ENCODE data around the gene SLC22A12.

Gene SLC22A12

GRCh38 chr11:64620381-64620971, 29.5 kb downstream of the SLC22A12 start:
- no peak for DNase-seq (ENCODE audit: low read depth in 4 of 4, low spot score in 1 of 4)

- DNase-seq (ENCODE audit: low read depth in 4 of 4, low spot score in 1 of 4): no peak
These were observed 30.4 kb downstream of the SLC22A12 start for GRCh38 chr11:64621283-64622019.

GRCh38 chr11:64622681-64623080, 31.7 kb downstream of the SLC22A12 start:
- no peak for DNase-seq (ENCODE audit: low read depth in 4 of 4, low spot score in 1 of 4)

GRCh38 chr11:64624883-64625481, 34.0 kb downstream of the SLC22A12 start:
- DNase-seq (ENCODE audit: low read depth in 4 of 4, low spot score in 1 of 4): no peak

GRCh38 chr11:64626637-64627036, 35.6 kb downstream of the SLC22A12 start:
- DNase-seq (ENCODE audit: low read depth in 4 of 4, low spot score in 1 of 4): no peak

DNA sequence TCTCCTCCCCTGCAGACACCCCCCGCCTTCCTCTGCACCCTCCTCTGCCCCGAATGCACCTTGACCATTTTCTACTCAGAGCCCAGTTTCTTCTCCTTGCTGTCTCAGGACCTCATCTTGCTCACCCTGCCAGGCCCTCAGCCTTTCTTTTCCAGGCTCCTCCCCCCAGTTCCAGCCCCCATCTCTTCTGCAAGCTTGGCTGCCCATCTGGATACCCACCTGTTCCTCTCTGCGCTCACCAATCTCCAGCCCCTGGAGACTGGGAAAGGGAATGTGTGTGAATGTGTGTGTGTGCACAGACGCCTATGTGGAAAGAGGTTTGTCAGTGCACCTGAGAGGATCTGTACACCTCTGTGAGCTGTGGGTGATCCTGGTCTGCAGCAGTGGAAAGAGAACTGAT, 36.4 kb downstream of the SLC22A12 start:
- DNase-seq (ENCODE audit: low read depth in 4 of 4, low spot score in 1 of 4): no peak

GRCh38 chr11:64628596-64628995, 37.6 kb downstream of the SLC22A12 start:
- no peak for DNase-seq (ENCODE audit: low read depth in 4 of 4, low spot score in 1 of 4)

DNA sequence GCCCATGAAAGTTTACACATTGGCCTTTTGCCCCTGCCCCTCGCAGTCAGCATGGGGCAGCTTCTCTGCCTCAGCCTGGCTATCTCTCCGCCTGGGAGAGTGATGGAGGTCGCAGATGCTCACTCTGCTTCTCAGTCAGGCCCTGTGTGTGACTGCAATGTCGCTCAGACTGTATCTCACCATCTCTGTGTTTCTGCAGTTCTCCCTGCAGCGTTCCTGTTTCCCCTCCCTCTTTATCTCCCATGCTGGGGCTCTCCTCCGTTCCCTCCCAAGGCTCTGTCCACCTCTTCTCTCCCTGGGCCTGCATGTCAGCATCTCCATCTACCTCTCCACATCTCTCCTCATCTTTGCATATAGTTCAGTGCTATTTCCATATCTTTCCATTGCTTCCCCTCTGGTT, 38.1 kb downstream of the SLC22A12 start:
- no peak for DNase-seq (ENCODE audit: low read depth in 4 of 4, low spot score in 1 of 4)

DNA sequence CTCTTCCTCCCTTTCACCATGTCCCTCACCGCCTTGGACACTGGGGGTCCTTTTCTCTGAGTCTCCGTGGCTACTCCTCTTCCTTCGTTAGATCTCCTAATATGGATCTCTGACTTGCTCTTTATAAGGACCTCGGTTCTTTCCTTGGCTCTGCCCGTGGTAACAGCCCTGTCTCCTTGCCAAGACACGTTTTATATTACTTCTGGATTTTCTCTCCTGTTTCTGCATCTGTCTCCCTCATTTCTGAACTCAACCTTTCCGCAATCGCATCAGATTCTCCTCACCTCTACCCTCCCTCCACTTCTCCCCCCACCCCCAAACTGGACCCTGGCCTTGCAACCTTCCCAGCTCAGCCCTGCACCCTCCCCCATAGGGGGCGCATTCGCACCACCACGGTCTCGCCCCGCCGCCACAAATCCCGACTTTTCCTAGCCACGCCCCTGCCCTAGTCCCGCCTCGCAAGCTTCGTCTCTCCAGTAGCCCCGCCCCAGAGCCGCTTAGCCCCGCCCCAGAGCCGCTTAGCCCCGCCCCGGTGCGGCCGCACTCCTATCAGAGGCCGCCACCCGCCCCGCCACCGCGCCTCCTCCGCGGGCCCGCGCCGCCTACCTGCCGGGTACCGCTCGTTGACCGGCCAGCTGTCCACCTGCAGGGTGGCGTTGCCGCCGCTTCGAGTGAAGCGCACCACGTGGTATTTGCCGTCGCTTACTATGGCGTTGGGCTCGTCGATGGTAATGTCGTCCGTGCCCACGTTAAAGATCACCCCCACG, 39.0 kb downstream of the SLC22A12 start:
- no peak for DNase-seq (ENCODE audit: low read depth in 4 of 4, low spot score in 1 of 4)

DNA sequence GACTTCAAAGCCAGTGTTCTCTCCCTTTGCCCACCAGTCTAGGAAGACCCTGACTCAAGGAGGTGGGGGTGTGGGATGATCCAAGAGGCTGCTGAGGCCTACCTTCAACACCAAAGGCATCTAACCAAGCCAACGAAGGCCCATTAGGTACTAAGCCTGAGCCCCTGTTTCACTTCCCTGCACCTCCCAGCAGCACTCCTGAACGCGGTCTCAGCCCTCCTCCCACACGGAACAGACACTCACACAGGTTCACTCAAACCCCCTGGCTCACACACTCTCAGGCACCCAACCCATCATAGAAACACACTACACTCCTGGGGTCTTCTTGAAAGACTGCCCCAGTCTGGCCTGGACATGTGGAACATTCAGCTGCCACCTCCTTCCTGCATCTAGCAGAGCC, 40.7 kb downstream of the SLC22A12 start:
- no peak for DNase-seq (ENCODE audit: low read depth in 4 of 4, low spot score in 1 of 4)

GRCh38 chr11:64632237-64632636, 41.2 kb downstream of the SLC22A12 start:
- DNase-seq (ENCODE audit: low read depth in 4 of 4, low spot score in 1 of 4): no peak

GRCh38 chr11:64632654-64633053, 41.6 kb downstream of the SLC22A12 start:
- DNase-seq (ENCODE audit: low read depth in 4 of 4, low spot score in 1 of 4): no peak

DNA sequence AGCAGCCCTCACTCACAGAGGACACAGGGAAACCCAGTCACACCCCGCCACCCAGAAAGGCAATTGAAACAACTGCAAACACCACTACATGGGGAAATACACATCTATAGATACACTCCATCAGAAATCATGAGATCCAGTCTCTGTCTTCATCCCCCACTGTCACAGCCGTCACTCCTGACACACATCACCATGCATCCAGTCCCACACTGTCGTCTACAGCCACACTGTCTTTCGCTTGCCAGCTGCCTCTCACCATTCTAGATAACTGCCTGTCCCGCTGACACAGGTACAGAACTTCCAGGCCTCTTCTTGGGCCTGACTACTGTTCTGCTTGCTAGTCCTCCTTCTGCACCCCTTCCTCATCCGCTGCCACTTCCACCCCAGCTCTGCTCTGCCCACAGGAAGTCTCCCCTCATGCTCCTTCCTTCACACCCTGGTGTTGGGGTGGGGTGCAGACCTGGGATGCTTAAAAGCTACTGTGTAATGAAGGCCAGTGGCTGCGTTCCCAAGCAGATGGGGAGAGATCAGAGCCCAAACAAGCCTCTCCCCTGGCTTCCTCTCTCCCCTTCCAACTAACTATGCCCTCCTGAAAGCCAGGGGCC, 42.6 kb downstream of the SLC22A12 start:
- no peak for DNase-seq (ENCODE audit: low read depth in 4 of 4, low spot score in 1 of 4)

DNA sequence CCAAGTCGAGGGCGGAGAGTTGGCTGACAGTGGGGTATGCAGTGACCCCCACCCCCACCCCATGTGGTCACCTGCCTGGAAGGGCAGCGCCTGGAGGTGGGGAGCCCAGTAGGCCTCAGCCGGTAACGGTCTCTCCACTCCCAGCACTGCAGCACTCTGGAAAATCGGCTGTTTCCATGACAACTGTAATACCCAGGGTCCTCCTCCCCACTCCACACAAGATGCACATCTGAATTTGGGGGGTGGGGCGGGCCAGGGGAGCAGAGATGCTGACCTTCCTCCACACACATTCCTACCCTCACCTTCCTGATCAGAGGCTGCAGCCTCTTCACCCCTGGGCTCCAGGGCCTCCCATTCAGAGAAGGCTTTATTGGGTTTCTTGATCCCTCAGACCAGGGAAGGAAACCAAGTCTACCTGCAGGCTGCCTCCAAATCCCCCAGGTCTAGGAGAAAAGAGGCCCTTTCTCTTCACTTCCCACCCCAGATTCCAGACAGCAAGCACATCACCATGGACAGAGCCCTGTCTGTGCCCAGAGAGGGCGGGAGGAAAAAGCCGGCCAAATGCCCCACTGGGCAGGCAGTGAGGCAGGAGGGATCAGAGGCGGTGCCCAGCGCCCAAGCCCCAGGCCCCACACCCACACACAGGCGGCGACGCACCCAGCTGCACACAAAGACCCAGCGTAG, 46.5 kb downstream of the SLC22A12 start:
- no peak for DNase-seq (ENCODE audit: low read depth in 4 of 4, low spot score in 1 of 4)

DNA sequence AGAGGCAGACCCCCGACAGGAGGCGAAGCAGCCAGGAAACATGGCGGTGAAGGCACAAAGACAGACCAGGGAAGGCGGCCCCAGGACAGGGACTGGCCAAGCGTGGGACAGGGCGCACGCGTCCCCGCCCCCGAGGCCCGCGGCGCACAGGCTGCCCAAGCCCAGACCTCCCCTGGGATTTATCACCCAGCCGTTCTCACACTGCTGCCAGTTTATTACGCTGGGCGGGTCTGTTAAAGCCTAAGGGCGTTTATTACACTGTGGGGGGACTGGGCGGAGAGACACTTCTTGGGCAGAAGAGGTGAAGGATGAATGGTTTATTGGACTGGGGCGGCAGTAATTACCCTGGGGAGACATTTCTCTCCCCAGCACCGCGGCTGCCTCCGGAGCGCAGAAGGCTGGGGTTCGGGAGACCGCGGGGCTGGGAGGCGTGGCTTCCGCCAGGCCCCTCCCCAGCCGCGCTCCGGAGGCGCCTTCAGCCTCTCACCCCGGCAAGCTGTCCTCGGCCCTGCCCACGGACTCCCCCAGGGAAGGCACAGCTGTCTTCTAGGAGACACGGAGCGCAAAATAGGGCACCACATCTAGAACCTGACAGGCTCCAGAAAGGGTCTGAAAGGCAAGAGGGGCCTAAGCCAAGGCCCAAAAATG, 47.1 kb downstream of the SLC22A12 start:
- DNase-seq (ENCODE audit: low read depth in 4 of 4, low spot score in 1 of 4): no peak

DNA sequence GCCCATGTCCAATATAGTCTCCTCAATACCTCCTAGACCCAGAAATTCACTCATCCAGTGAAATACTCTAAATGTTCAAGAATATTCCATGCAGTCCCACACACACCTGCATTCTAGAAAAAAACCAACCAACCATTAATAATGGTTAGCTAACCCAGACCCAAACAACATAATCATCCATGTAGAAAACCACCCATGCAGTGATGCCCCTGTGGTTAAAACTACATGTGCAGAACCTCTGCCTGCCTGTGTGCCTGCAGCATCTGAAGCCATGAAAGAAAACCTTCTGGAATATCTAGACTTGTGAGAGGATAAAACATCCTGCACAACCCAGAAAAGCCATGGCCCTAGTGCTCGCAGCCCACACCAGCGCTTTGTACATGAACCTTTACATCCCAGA, 47.8 kb downstream of the SLC22A12 start:
- no peak for DNase-seq (ENCODE audit: low read depth in 4 of 4, low spot score in 1 of 4)

DNA sequence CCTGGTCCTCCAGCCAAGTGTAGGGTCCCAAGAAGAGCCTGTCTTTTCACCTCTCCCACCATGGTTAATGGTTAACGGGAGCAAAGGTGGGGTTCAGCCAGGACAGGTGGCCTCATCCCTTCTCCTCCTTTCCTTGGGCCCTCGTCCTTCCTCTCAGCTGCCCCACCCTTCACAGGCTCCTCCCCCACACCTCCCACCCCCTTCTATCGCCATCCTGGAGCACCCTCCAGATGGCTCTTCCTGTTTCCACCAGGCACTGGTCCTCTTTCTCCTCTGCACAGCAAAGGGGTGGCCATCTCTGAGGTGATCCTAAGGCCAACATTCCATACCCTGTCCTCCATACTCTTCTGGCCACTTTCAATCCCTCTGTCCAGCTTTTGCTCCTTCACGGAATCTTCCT, 48.9 kb downstream of the SLC22A12 start:
- DNase-seq (ENCODE audit: low read depth in 4 of 4, low spot score in 1 of 4): no peak

DNA sequence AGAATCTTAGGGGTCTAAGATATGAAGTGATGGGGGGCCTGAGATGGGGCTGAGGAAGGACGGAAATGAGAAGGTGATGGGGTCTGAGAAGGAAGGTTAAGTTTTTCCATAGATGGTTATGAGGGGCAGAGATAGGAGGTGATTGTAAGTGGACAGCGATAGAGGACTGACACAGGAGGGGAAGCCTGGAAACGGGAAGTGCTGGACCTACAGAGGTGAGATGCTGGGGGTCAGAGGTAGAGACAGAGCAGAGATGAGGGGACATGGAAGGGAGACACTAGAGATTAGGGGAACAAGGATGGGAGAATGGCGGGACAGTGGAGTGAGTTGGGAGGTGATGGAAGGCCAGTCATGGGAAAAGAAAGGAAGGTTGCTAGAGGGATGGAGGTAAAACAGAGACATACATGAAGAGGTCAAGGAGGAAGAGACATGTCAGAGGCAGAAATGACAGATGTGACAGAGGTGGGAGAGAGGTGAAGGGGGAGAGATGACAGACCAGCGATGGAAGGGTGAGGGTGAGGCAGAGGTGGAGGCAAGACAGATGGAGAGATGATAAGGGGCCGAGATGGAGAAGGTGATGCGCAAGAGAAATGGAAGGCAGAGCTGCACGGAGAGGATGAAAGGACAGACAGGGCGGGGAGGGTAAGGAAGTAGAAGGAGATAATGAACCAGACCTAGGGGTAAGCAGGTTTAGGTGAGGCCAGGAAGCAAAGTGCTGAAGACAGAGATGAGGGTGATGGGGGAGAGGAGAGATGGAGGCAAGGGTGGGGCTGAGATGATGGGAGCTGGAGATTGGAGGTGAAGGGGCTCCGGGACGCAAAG, 50.8 kb downstream of the SLC22A12 start:
- no peak for DNase-seq (ENCODE audit: low read depth in 4 of 4, low spot score in 1 of 4)

DNA sequence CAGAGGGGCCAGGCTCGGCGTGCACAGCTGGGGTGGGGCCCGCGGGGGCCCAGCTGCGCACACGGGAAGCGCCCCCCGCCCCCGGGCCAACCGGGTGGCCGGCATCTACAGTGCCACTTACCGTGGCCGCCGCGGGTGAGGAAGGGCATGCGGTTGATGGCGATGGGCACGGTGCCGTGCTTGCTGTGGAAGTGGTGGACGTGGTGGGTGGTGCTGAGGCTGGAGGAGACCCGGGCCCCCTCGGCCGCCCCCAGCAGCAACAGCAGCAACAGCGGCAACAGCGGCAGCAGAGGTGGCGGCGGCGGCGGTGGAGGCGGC, 51.4 kb downstream of the SLC22A12 start:
- no peak for DNase-seq (ENCODE audit: low read depth in 4 of 4, low spot score in 1 of 4)

GRCh38 chr11:64642871-64643255, 51.8 kb downstream of the SLC22A12 start:
- DNase-seq (ENCODE audit: low read depth in 4 of 4, low spot score in 1 of 4): no peak

Data from stimulated activated CD4-positive, alpha-beta T cell treated with anti-CD3 and anti-CD28 coated beads, Interleukin-1b, Interleukin-23, amount 100 ng/mL, for 24 hours (primary cell).